Progenitor cell of endocrine pancreas (in vitro differentiated cells): ENCODE results near the gene RCL1. TPM values are rescaled to one million over a fixed set of nuclear protein-coding genes. Genes with fewer than 3 reads are reported as not detected.

Experiments
- DNase-seq: peaks from one replicate; pipeline ENCODE4 v3.0.0; 2021; ENCODE audit warnings: low spot score; ENCODE audit not compliant: unreplicated experiment
- H3K27ac Mint-ChIP-seq: 2 replicates; pipeline ENCODE4 v1.8.0; 2021; ENCODE audit warnings: mild to moderate bottlenecking, moderate library complexity, mixed read lengths
- H3K27me3 Mint-ChIP-seq: 2 replicates; pipeline ENCODE4 v1.8.0; 2021; ENCODE audit warnings: mixed read lengths
- H3K36me3 Mint-ChIP-seq: 2 replicates; pipeline ENCODE4 v1.8.0; 2022; ENCODE audit warnings: mixed read lengths; ENCODE audit not compliant: insufficient read depth
- H3K4me1 Mint-ChIP-seq: 2 replicates; pipeline ENCODE4 v1.8.0; 2021; ENCODE audit warnings: low read depth, mixed read lengths
- H3K4me3 Mint-ChIP-seq: 2 replicates; pipeline ENCODE4 v1.8.0; 2021; ENCODE audit warnings: low read depth, mild to moderate bottlenecking, moderate library complexity, mixed read lengths
- H3K9me3 Mint-ChIP-seq: 2 replicates; pipeline ENCODE4 v1.8.0; 2021; ENCODE audit warnings: low read depth, mixed read lengths
- CTCF ChIP-seq: fragments of 200-600 bp; sonication (generic); IDR thresholded peaks from one replicate; pipeline ENCODE4 v1.5.0; 2021; ENCODE audit warnings: antibody characterized with exemption, mild to moderate bottlenecking; ENCODE audit not compliant: unreplicated experiment
- total RNA-seq: library from RNA; stranded (reverse); gene quantifications from 2 replicates; pipeline ENCODE4 v1.2.1, GENCODE V29; 2021

The RCL1 gene
- total RNA-seq, 1 donor from 2014 or later: 18.2 TPM

- peaks cover 9% of the 10 kb centered on the region for H3K4me1 Mint-ChIP-seq
- H3K27me3 Mint-ChIP-seq: no peaks in the 10 kb centered on the region
- peaks cover 3% of the 10 kb centered on the region for H3K9me3 Mint-ChIP-seq
- TF ChIP-seq CTCF: no peak
- H3K27ac Mint-ChIP-seq: peak overlapping the region; percentile 26
- peaks cover 4% of the 10 kb centered on the region for H3K36me3 Mint-ChIP-seq
- H3K4me3 Mint-ChIP-seq: no peak overlapping the region
- DNase-seq: no peak
Measured at GRCh38 chr9:4879115-4879558, 86.4 kb downstream of the RCL1 start.

GRCh38 chr9:4883326-4883873 is 90.7 kb downstream of the RCL1 start:
- Mint-ChIP-seq H3K27ac (no peak overlapping the region), H3K4me3 (no peak overlapping the region), H3K27me3 (no peaks in the 10 kb centered on the region), H3K36me3 (peaks cover 2% of the 10 kb centered on the region), H3K9me3 (peaks cover 3% of the 10 kb centered on the region), H3K4me1 (peaks cover 13% of the 10 kb centered on the region)
- no peak for DNase-seq
- no peak for TF ChIP-seq CTCF

- no peak overlapping the region for H3K4me3 Mint-ChIP-seq
- peaks cover 5% of the 10 kb centered on the region for H3K4me1 Mint-ChIP-seq
- H3K36me3 Mint-ChIP-seq: peaks cover 1% of the 10 kb centered on the region
- no peak for DNase-seq
- TF ChIP-seq CTCF: no peak
- peak overlapping the region; percentile 24 for H3K27ac Mint-ChIP-seq
- H3K27me3 Mint-ChIP-seq: no peaks in the 10 kb centered on the region
- H3K9me3 Mint-ChIP-seq: peaks cover under 1% of the 10 kb centered on the region
Measured at GRCh38 chr9:4886698-4887097, 94.0 kb downstream of the RCL1 start.

- peaks cover 1% of the 10 kb centered on the region for H3K36me3 Mint-ChIP-seq
Measured at GRCh38 chr9:4887556-4887955, 94.8 kb downstream of the RCL1 start.

GRCh38 chr9:4890242-4890641 is 97.5 kb downstream of the RCL1 start:
- TF ChIP-seq CTCF: no peak
- Mint-ChIP-seq H3K4me3 (no peak overlapping the region), H3K27ac (no peak overlapping the region), H3K36me3 (no peaks in the 10 kb centered on the region), H3K4me1 (peaks cover 5% of the 10 kb centered on the region), H3K27me3 (no peaks in the 10 kb centered on the region), H3K9me3 (no peaks in the 10 kb centered on the region)
- DNase-seq: no peak

More at GRCh38 chr9:4887556-4887955, 94.8 kb downstream of the RCL1 start:
- Mint-ChIP-seq H3K4me3 (no peak overlapping the region), H3K27me3 (no peaks in the 10 kb centered on the region), H3K27ac (no peak overlapping the region), H3K9me3 (no peaks in the 10 kb centered on the region), H3K4me1 (peaks cover 5% of the 10 kb centered on the region)
- no peak for TF ChIP-seq CTCF
- no peak for DNase-seq
